T47D (cell line): ENCODE data around the gene HNRNPD.
"Not testable (repeated sequence)": the region's sequence is repeated elsewhere in the genome, so short reads cannot be mapped to it uniquely, and the experiment has no call there.

Experiments used
- DNase-seq, 2 experiments: peaks; one replicate each; pipeline versions ENCODE4 v3.0.0 to v3.0.0-alpha.2; 2011 to 2012; ENCODE audit warnings: low read depth in 1 of 2, low spot score in 1 of 2
- JUND ChIP-seq: IDR thresholded peaks from 2 replicates; pipeline ENCODE4 v1.6.1; 2012; ENCODE audit warnings: low read depth
- in situ Hi-C: cut with HindIII; loops from 2 replicates; pipeline ENCODE4 v1.10.0; 2016; ENCODE audit warnings: low sequenced_read_pairs, low pct_unique_long_range_greater_than_20kb

The HNRNPD gene

DNA sequence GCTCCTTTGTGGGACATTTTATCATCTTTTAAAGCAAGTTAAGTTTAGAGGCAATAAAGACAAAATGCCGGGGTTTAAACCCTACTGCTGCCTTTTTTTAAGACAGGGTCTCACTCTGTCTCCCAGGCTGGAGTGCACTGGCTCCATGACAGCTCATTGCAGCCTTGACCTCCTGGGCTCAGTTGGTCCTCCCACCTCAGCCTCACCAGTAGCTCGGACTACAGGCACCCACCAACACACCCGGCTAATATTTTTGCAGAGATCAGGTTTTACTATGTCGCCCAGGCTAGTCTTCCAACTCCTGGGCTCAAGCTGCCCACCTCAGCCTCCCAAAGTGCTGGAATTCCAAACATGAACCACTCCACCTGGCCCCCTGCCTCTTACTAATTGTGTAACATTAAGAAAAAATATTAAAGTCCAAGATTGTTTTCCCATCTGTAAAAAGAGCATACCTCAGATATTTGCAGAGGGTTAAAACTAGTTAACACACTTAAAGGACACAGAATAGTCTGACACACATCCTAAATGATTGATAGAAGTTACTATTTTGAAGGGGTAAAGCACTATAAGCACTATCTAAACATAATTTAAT is 9.8 kb downstream of the HNRNPD start:
- no peak for DNase-seq
- in situ Hi-C loops = no loop called here
- TF ChIP-seq JUND = no peak

DNA sequence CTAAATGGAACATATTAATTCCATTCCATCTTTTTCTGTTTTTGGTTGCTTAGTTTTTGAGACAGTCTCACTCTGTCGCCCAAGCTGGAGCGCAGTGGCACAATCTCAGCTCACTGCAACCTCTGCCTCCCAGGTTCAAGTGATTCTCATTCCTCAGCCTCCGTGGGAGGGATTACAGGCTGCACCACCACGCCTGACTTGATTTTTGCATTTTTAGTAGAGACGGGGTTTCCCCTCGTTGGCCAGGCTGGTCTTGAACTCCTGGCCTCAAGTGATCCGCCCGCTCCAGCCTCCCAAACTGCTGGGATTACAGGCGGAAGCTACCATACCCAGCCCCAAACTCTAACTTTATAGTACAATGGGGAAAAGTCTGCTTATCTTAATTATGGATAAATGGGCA is 11.2 kb downstream of the HNRNPD start:
- TF ChIP-seq JUND = no peak
- in situ Hi-C loops = no loop called here
- no peak for DNase-seq

DNA sequence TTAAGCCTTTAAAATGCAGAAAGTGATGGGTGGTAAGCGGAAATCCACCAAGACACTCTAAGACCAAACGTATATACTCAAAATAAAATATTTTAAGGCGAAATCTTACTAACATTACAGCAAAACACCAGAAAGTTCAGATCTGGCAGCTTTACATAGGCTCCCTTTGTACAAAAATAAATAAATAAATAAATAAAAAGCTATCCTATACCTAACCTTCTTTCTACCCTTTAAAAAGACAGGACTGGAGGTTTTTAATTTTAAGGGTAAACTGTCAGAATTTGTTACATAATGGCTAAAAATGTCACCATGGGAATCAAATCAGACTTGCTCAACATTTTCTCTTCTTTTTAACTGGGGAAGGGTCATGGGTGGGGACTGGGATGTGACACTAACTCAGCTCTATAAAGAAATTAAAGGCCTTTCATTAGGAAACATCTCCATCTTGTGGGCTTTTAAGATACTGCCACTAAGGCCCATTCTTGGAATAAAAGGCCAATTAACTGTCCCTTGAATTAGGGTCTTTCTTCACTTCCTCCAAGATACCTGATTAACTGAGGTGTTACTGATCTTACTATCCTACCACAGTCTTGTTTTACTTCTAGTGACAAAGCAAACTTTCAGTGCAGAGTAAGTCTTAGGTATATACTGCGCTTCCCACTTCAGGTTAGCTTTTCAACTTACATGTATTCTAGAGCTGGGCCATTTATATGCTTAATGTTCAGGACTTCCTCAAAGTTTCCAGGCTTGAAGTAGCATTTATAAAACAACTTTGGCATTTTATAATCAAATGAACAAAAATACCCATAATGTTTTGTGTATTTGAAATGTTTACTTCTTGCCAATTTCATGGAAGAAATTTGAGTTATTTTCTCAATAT is 13.3 kb downstream of the HNRNPD start:
- in situ Hi-C loops = no loop called here
- DNase-seq = peak in 1 of 2 experiments; percentile 19
- no peak for TF ChIP-seq JUND

DNA sequence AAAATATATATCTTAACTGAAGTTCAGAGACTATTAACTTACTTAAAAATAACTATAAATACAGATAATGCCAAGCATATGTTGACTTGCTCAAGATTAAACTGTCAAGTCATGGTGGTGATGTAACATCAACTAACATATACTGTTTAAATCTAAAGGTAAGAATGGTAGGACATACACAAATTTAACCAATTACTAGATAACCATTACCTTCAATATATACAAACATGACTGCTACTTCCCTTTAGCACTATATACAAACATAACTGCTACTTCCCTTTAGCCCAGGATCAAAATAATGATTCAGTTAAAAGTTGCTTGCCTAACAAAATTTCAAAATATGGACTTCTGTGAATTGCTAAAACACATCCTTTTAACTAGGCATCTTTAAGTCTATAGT is 14.9 kb downstream of the HNRNPD start:
- TF ChIP-seq JUND = no peak
- no peak for DNase-seq
- in situ Hi-C loops = no loop called here

DNA sequence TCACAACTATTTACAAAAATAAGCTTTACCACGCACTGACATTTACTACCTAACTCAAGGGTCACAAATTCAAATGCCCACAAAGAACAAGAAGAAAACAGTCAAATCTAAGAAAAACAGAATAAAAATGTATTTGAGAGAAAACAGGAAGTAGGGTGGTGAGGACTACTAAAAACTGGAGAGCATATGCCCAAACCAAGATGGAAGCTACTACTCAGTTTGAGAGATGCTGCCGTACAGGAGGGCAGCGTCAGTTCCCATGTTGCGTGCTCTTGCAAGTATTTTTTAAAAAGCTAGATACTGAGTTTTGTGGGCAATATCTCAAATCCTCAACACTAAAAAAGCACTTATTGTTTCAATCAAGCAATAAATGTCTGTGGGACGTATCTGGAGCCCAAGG is 16.2 kb downstream of the HNRNPD start:
- in situ Hi-C loops = no loop called here
- no peak for DNase-seq
- TF ChIP-seq JUND = no peak

DNA sequence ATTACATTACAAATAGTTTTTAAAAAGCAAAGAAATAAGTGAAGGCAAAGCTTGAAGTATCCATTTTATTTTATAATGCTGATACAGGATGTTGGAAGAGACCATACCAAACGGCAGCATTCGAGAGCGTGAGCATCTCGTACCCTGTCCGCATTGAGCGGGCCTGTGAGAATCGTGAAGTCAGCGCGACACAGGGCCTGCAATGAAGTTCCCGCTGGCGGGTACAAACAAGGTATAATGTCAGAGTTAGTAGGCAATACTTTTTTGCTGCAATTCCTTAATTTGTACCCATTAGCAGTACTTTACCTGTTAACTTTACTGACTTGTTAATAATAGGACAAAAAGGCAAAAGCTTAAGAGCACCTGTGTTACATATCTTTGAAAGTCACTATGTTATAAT is 19.0 kb downstream of the HNRNPD start:
- DNase-seq = no peak
- in situ Hi-C loops = no loop called here
- no peak for TF ChIP-seq JUND

DNA sequence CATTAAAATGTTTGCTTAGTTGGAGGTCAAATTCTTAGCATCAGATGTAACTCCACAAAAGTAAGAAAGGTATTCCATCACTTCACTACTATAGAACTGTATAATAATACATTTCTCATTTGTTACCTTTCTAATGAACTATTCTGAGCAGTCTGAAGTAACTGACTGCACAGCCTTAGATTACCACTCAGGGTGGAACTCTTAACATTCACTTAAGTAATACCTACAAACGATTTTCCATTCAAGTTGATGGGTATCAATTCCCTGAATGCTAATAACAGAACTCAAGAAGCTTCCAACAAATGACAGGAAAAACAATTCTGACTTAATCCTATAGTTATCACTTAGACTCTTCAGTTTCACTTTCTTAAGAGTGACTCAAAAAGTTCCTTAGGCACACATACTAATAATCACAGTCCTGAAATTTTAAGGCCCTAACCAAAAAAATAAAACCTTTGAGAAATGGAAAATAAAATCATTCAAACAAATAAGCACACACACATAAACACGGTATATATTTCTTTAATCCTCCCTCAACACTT is 20.9 kb downstream of the HNRNPD start:
- DNase-seq = no peak
- no peak for TF ChIP-seq JUND
- in situ Hi-C loops = no loop called here

DNA sequence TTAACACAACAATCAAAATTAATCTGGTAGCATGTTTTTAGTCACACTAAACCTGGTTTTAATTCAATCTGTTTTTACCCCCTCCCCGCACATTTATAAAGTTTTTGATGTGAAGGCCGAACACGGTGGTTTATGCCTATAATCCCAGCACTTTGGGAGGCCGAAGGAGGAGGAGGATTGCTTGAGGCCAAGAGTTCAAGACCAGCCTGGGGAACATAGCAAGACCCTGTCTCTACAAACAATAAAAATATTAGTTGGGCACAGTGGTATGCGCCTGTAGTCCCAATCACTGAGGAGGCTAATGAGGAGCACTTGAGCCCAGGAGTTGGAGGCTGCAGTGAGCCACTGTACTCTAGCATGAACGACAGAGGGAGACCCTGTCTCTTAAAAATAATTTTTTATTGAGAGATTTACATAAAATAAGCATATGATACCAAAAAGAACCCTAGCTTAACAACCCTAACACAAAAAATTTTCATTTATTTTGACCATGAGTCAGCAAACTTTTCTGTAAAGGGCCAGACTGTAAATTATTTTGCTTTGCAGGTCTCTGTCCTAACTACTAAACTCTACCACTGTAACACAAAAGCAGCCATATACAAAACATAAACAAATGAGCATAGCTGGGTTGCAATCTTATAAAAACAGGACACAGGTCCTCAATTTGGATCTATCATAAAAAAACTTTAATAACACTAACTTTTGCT is 21.5 kb downstream of the HNRNPD start:
- TF ChIP-seq JUND = no peak
- in situ Hi-C loops = no loop called here
- no peak for DNase-seq

DNA sequence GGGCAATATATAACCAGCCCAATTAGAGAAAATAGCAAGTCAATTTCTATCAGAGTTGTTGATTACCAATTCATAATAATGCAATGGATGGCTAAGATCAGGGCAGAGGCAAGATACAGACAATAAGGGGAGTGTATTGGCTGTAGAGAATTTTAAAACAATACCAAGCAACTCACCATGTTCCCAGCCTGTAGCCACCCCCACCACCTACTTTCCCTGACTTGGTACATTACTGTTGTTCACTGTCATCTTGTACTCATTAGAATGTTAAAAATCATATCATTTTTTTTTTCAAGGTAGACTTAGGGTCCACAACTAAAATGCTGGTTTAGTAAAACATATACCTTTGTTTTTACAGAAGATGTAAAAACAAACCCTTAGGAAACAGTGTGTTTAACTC is 27.7 kb downstream of the HNRNPD start:
- in situ Hi-C loops = no loop called here
- no peak for TF ChIP-seq JUND

DNA sequence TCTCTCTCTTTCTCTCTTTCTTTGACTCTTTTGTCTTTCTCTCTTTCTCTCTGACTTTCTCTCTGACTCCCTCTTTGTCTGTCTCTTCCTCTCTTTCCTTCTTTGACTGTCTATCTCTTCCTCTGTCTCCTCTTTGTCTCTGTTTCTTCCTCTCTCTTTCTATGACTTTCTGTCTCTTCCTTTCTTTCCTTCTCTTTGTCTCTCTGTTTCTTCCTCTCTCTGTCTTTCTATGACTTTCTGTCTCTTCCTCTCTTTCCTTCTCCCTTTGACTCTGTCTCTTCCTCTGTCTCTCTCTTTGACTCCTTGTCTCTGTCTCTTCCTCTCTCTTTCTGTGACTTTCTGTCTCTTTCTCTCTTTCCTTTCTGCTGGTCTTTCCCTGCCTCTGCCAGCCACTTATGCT is 38.7 kb downstream of the HNRNPD start:
- no peak for TF ChIP-seq JUND
- in situ Hi-C loops = no loop called here
- DNase-seq = no peak

More for the DNA sequence above, 27.7 kb downstream of the HNRNPD start:
- DNase-seq = no peak

DNA sequence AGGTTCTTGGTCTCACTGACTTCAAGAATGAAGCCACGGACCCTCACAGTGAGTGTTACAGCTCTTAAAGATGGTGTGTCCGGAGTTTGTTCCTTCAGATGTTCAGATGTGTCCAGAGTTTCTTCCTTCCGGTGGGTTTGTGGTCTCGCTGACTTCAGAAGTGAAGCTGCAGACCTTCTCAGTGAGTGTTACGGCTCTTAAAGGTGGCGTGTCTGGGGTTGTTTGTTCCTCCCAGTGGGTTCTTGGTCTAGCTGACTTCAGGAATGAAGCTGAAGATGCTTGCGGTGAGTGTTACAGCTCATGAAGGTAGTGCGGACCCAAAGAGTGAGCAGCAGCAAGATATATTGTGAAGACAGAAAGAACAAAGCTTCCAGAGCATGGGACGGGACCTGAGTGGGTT is 40.1 kb downstream of the HNRNPD start:
- DNase-seq, in situ Hi-C loops: not testable (repeated sequence)

DNA sequence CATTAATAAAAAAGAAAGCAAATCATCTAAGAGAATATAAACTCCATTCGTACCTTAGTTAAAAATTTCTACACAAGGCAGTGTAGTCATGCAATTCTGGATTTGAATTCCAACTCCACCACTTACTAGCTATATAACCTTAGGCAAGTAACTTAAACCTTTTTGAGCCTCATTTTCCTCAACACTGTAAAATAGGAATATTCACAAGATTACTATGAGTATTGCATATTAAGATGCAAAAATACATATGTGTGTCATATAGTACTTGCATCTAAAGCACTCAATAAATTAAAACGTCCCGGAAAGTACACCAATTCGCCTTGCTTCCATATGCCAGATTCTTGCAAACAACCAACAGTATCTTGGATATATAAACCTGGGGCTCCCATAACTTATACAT is 42.0 kb downstream of the HNRNPD start:
- no peak for TF ChIP-seq JUND

DNA sequence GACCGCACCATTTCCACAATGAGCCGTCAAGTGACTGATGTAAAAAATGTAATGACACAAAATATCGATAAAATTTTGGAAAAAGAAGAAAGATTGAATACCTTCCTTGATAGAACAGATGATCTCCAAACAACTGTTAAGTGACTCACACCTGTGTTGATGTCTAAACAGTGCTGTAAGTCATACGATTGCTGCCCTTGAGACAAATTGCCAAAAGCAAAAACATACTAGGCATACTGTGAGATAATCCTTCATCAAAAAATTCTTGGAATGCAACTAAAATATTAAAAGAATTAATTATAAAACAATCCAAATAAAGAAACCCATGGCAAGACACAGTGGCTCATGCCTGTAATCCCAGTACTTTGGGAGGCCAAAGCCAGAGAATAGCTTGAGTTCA is 53.4 kb downstream of the HNRNPD start:
- in situ Hi-C loops = no loop called here
- no peak for TF ChIP-seq JUND
- no peak for DNase-seq

More for the DNA sequence above, 42.0 kb downstream of the HNRNPD start:
- no peak for DNase-seq
- in situ Hi-C loops = no loop called here

DNA sequence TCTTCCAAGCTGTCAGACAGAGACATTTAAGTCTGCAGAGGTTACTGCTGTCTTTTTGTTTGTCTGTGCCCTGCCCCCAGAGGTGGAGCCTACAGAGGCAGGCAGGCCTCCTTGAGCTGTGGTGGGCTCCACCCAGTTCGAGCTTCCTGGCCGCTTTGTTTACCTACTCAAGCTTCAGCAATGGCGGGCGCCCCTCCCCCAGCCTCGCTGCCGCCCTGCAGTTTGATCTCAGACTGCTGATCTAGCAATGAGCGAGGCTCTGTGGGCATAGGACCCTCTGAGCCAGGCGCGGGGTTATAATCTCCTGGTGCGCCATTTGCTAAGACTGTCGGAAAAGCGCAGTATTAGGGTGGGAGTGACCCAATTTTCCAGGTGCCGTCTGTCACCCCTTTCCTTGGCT is 70.7 kb downstream of the HNRNPD start:
- in situ Hi-C loops, DNase-seq: not testable (repeated sequence)
